HCT116 (cell line): ENCODE measurements around the gene DOC2A. TPM values are rescaled to one million over a fixed set of nuclear protein-coding genes. Genes with fewer than 3 reads are reported as not detected.

Source experiments
- ATAC-seq: fragments of 200-7000 bp; cut with Tn5 transposase; 2 replicates; pipeline ENCODE4 v1.9.1; 2020; ENCODE audit warnings: mild to moderate bottlenecking, moderate library complexity
- BruUV-seq: library from RNA; stranded (reverse); fragments of 400-500 nt; replicated peaks from 2 replicates; lab custom pipeline; 2021; lab: Mats Ljungman, UMichigan
- CTCF ChIA-PET: fragments of 300-600 bp; sonication (Branson Sonifier 250); formaldehyde crosslinking; loops from one replicate; lab custom pipeline; 2021; ENCODE audit warnings: antibody characterized with exemption; lab: Charles Lee
- POLR2A ChIA-PET: fragments of 300-600, 350-600 bp; sonication (Branson Sonifier 250); formaldehyde crosslinking; loops from one replicate; lab custom pipeline; 2021; ENCODE audit warnings: antibody characterized with exemption; lab: Charles Lee
- RAD21 ChIA-PET, 2 experiments: fragments of 300-600 bp; sonication (Branson Sonifier 250); formaldehyde crosslinking; loops; one replicate each; lab custom pipeline; 2023; ENCODE audit warnings: low total read pairs in 2 of 2; ENCODE audit not compliant: uncharacterized antibody in 2 of 2, unreplicated experiment in 2 of 2, low non-redundant PET in 1 of 2; lab: Charles Lee
- DNase-seq: peaks from one replicate; pipeline ENCODE4 v3.0.0-alpha.2; 2010; ENCODE audit warnings: low read depth, low spot score
- H2AFZ ChIP-seq: fragments of 200-600 bp; shearing (Covaris generic), sonication (generic); 2 replicates; pipeline ENCODE4 v1.6.1; 2017; ENCODE audit warnings: low read depth, mixed run types, mixed read lengths, antibody characterized with exemption, low read length; ENCODE audit not compliant: poor library complexity, severe bottlenecking
- H3K27ac ChIP-seq: 2 replicates; pipeline ENCODE4 v1.5.1; 2012; ENCODE audit warnings: low read depth, low read length
- H3K27me3 ChIP-seq: fragments of 200-600 bp; sonication (generic); 2 replicates; pipeline ENCODE4 v1.6.1; 2016; ENCODE audit warnings: mixed run types, low read length, mixed read lengths; ENCODE audit not compliant: insufficient read depth
- H3K36me3 ChIP-seq, 2 experiments: fragments of 200-500 bp in 1 of 2; fragments of 200-600 bp in 1 of 2; sonication (Bioruptor generic) in 1 of 2; sonication (generic) in 1 of 2; 2 replicates each; pipeline versions ENCODE4 v1.5.1 to v1.6.1; 2014 to 2016; ENCODE audit warnings: low read length in 2 of 2, inconsistent platforms in 1 of 2, mixed read lengths in 1 of 2, mixed run types in 1 of 2; ENCODE audit not compliant: insufficient read depth in 2 of 2, control insufficient read depth in 1 of 2
- H3K4me1 ChIP-seq, 2 experiments: fragments of 200-600 bp in 1 of 2; sonication (generic) in 1 of 2; 2 replicates each; pipeline versions ENCODE4 v1.5.1 to v1.6.1; 2012 to 2017; ENCODE audit warnings: low read length in 2 of 2, inconsistent platforms in 1 of 2, mild to moderate bottlenecking in 1 of 2, mixed read lengths in 1 of 2, mixed run types in 1 of 2, moderate library complexity in 1 of 2; ENCODE audit not compliant: insufficient read depth in 2 of 2, control insufficient read depth in 1 of 2
- H3K4me2 ChIP-seq: fragments of 200-600 bp; sonication (generic); 2 replicates; pipeline ENCODE4 v1.6.1; 2017; ENCODE audit warnings: mixed run types, low read length, mixed read lengths
- H3K4me3 ChIP-seq, 2 experiments: fragments of 200-600 bp in 1 of 2; sonication (generic) in 1 of 2; replicated peaks in 1 of 2; 2 replicates each; pipeline ENCODE4 v1.5.1; 2011 to 2016; ENCODE audit warnings: low read length in 2 of 2, control low read depth in 1 of 2, low read depth in 1 of 2, mild to moderate bottlenecking in 1 of 2, mixed read lengths in 1 of 2, mixed run types in 1 of 2
- H3K79me2 ChIP-seq: fragments of 200-600 bp; sonication (generic); 2 replicates; pipeline ENCODE4 v1.6.1; 2017; ENCODE audit warnings: mild to moderate bottlenecking, mixed run types, low read length, moderate library complexity, mixed read lengths; ENCODE audit not compliant: insufficient read depth
- H3K9ac ChIP-seq: fragments of 200-600 bp; sonication (generic); 2 replicates; pipeline ENCODE4 v1.6.1; 2016; ENCODE audit warnings: low read length, mixed read lengths
- H3K9me2 ChIP-seq: fragments of 200-600 bp; sonication (generic), shearing (Covaris generic); 2 replicates; pipeline ENCODE4 v1.6.1; 2017; ENCODE audit warnings: mixed run types, mild to moderate bottlenecking, moderate library complexity; ENCODE audit not compliant: insufficient read depth
- H3K9me3 ChIP-seq, 2 experiments: fragments of 200-500 bp in 1 of 2; fragments of 200-600 bp in 1 of 2; sonication (Bioruptor generic) in 1 of 2; sonication (generic) in 1 of 2; 2 replicates each; pipeline ENCODE4 v1.6.1; 2014 to 2017; ENCODE audit warnings: low read length in 2 of 2, mixed read lengths in 2 of 2, inconsistent platforms in 1 of 2, low read depth in 1 of 2, mild to moderate bottlenecking in 1 of 2, mixed run types in 1 of 2, moderate library complexity in 1 of 2; ENCODE audit not compliant: control insufficient read depth in 1 of 2, insufficient read depth in 1 of 2
- H4K20me1 ChIP-seq: fragments of 200-600 bp; sonication (generic), shearing (Covaris generic); 2 replicates; pipeline ENCODE4 v1.6.1; 2017; ENCODE audit warnings: mixed run types, mild to moderate bottlenecking, moderate library complexity; ENCODE audit not compliant: insufficient read depth
- CBX3 ChIP-seq: IDR thresholded peaks from 2 replicates; pipeline ENCODE4 v1.6.1; 2012; ENCODE audit warnings: low read depth
- CEBPB ChIP-seq: IDR thresholded peaks from 2 replicates; pipeline ENCODE4 v1.6.1; 2012; ENCODE audit warnings: low read depth
- ELF1 ChIP-seq: IDR thresholded peaks from 2 replicates; pipeline ENCODE4 v1.6.1; 2012; ENCODE audit warnings: low read depth, borderline replicate concordance
- EZH2 ChIP-seq: fragments of 200-600 bp; sonication (generic); IDR thresholded peaks from 2 replicates; pipeline ENCODE4 v1.6.1; 2017; ENCODE audit warnings: antibody characterized with exemption, mixed run types
- FOSL1 ChIP-seq: IDR thresholded peaks from 2 replicates; pipeline ENCODE4 v1.6.1; 2012; ENCODE audit warnings: low read depth
- POLR2A ChIP-seq: IDR thresholded peaks from 2 replicates; pipeline ENCODE4 v1.7.0; 2011; ENCODE audit warnings: borderline replicate concordance; ENCODE audit not compliant: insufficient read depth, insufficient read length; ENCODE audit errors: extremely low read depth
- POLR2AphosphoS5 ChIP-seq: IDR thresholded peaks from 2 replicates; pipeline ENCODE4 v1.6.1; 2011; ENCODE audit warnings: mild to moderate bottlenecking, low read depth, low read length, moderate library complexity
- SRF ChIP-seq: IDR thresholded peaks from 2 replicates; pipeline ENCODE4 v1.6.1; 2012; ENCODE audit warnings: low read depth
- YY1 ChIP-seq: IDR thresholded peaks from 2 replicates; pipeline ENCODE4 v1.6.1; 2011; ENCODE audit warnings: low read length, low read depth, moderate library complexity, mild to moderate bottlenecking; ENCODE audit not compliant: insufficient replicate concordance; ENCODE audit errors: extremely low read depth
- ZFX ChIP-seq: fragments of 450-650 bp; IDR thresholded peaks from 2 replicates; pipeline ENCODE4 v1.6.1; 2017
- ZNF274 ChIP-seq: fragments of 200-500 bp; sonication (Bioruptor generic); IDR thresholded peaks from 2 replicates; pipeline ENCODE4 v1.6.1; 2014; ENCODE audit warnings: mild to moderate bottlenecking, low read depth, low read length, inconsistent platforms
- intact Hi-C: fragments of 100-400 bp; cut with micrococcal nuclease; formaldehyde crosslinking; loops from 2 replicates; pipeline ENCODE4 v1.10.0; 2022
- total RNA-seq: library from RNA; stranded (reverse); gene quantifications from one replicate; pipeline ENCODE4 v1.2.1, GENCODE V29; 2021; ENCODE audit not compliant: unreplicated experiment
- TF ChIP-seq, protein P1 (sequence below): IDR thresholded peaks from 2 replicates; pipeline ENCODE4 v1.6.1; 2012
- TF ChIP-seq, protein P2 (sequence below): IDR thresholded peaks from 2 replicates; pipeline ENCODE4 v1.6.1; 2012
- TF ChIP-seq, protein P3 (sequence below), 3 experiments: fragments of 200-600 bp in 1 of 3; sonication (generic) in 1 of 3; IDR thresholded peaks in 2 of 3; conservative IDR thresholded peaks in 1 of 3; 2 replicates each; pipeline ENCODE4 v1.5.1; 2012 to 2017; ENCODE audit warnings: low read depth in 2 of 3, low read length in 2 of 3, antibody characterized with exemption in 1 of 3, borderline replicate concordance in 1 of 3, control low read depth in 1 of 3, mild to moderate bottlenecking in 1 of 3, mixed read lengths in 1 of 3, mixed run types in 1 of 3, moderate library complexity in 1 of 3; ENCODE audit not compliant: insufficient read depth in 1 of 3

DOC2A gene
- total RNA-seq, 1 experiment from 2014 or later, result 17.3 TPM

DNA sequence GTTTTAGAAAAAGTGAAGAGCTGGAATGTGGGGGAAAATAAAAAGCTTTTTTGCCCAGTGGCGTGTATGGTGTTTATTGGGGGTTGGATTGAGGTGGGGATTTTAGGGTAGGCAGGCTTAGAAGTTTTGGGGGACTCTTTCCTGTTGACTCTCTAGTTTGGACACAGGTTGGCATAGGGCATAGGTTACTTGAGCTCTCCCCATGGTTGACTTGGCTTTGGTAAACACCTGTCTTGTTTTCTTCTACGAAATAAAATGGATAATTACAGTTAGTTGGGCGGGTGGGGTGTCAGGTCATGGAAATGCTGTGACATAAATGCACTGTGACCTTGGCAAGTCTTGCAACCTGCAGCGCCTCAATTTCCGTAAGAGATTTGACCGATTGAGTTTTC, 37.8 kb downstream of the DOC2A start:
- H3K4me1 ChIP-seq, result peaks cover 8 to 26% of the 10 kb centered on the region in 2 experiments
- RAD21 ChIA-PET, result interaction anchor here (0.9 to 1.2 kb wide), 4 partner anchors 11 to 47 kb away, joined by 3 to 4 read pairs (median 4); partner anchors contain the start of genes KCTD13 (in 1 of the 2) and TMEM219 (in 1 of the 2)
- CTCF ChIA-PET, result interaction anchor here (0.8 to 1.6 kb wide), 11 partner anchors 11 to 282 kb away, joined by 3 to 5 read pairs (median 3); partner anchors contain the start of genes KCTD13, PAGR1 and TMEM219
- no peaks in the 10 kb centered on the region; a peak in 1 of 4 replicates for H3K9me3 ChIP-seq
- peaks cover 43% of the 10 kb centered on the region for H3K79me2 ChIP-seq
- no peak for TF ChIP-seq ZFX
- TF ChIP-seq POLR2AphosphoS5, result no peak
- TF ChIP-seq SRF, result no peak
- no peak for TF ChIP-seq YY1
- TF ChIP-seq, protein P1, sequence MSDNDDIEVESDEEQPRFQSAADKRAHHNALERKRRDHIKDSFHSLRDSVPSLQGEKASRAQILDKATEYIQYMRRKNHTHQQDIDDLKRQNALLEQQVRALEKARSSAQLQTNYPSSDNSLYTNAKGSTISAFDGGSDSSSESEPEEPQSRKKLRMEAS, result no peak
- no peak for TF ChIP-seq ELF1
- no peak for TF ChIP-seq POLR2A
- TF ChIP-seq CEBPB, result no peak
- TF ChIP-seq, protein P2, sequence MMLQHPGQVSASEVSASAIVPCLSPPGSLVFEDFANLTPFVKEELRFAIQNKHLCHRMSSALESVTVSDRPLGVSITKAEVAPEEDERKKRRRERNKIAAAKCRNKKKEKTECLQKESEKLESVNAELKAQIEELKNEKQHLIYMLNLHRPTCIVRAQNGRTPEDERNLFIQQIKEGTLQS, result no peak
- TF ChIP-seq EZH2, result no peak
- no peak for TF ChIP-seq FOSL1
- TF ChIP-seq, protein P3, sequence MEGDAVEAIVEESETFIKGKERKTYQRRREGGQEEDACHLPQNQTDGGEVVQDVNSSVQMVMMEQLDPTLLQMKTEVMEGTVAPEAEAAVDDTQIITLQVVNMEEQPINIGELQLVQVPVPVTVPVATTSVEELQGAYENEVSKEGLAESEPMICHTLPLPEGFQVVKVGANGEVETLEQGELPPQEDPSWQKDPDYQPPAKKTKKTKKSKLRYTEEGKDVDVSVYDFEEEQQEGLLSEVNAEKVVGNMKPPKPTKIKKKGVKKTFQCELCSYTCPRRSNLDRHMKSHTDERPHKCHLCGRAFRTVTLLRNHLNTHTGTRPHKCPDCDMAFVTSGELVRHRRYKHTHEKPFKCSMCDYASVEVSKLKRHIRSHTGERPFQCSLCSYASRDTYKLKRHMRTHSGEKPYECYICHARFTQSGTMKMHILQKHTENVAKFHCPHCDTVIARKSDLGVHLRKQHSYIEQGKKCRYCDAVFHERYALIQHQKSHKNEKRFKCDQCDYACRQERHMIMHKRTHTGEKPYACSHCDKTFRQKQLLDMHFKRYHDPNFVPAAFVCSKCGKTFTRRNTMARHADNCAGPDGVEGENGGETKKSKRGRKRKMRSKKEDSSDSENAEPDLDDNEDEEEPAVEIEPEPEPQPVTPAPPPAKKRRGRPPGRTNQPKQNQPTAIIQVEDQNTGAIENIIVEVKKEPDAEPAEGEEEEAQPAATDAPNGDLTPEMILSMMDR (IDR thresholded peaks at IDR 0.05 in 2 of 3, conservative IDR thresholded peaks at IDR 0.05 in 1 of 3; ENCODE audit: borderline replicate concordance in 1 of 3, insufficient read depth in 1 of 3, low read depth in 2 of 3, low read length in 2 of 3), result no peak
- TF ChIP-seq CBX3, result no peak
- no peak for TF ChIP-seq ZNF274
- BruUV-seq, result no TSS peak
- DNase-seq (no peak), ATAC-seq (no peak)
- intact Hi-C loops, result loop anchor here (1.0 to 5.0 kb wide), 3 partner anchors 29 to 74 kb away; partner anchors contain the start of genes KCTD13 and SEZ6L2
- H3K4me3 ChIP-seq, result no peak overlapping the region
- H2AFZ ChIP-seq, result no peak overlapping the region
- H3K4me2 ChIP-seq, result no peak overlapping the region; the same call in 1 of the 2 replicates
- POLR2A ChIA-PET, result interaction anchor here (0.6 to 2.3 kb wide), 9 partner anchors 11 to 157 kb away, joined by 3 to 22 read pairs (median 4); partner anchors contain the start of genes HIRIP3, PAGR1, SEZ6L2 and TMEM219
- no peaks in the 10 kb centered on the region for H4K20me1 ChIP-seq
- H3K36me3 ChIP-seq, result peaks cover 6 to 8% of the 10 kb centered on the region in 2 experiments; a peak in 3 of 4 replicates
- H3K9me2 ChIP-seq, result no peaks in the 10 kb centered on the region
- no peak overlapping the region for H3K9ac ChIP-seq
- H3K27ac ChIP-seq, result peak overlapping the region; percentile 79; the same call in 1 of the 2 replicates
- H3K27me3 ChIP-seq, result no peaks in the 10 kb centered on the region
